ENCODE data around the gene FBRSL1.

The FBRSL1 gene

DNA sequence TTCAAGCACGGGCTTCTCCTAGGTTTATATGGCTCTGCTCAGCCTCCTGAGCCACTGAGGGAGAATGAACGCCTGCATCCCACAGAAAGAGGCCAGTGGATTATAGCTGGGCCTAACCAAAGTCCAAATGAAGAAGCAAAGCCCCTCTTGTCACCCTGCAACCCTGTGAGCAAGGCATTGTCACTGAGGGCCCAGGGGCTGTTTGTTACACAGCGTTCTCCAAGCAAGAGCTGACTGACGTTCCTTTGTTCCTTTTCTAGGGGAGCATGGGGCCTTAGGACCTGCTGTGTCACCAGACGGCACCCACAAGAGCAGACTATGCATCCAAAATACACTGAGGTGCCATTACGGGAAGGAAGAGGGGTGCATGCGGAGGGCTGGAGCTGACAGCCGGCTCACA is 4.3 kb upstream of the FBRSL1 start:
- DNase-seq: no peak

DNA sequence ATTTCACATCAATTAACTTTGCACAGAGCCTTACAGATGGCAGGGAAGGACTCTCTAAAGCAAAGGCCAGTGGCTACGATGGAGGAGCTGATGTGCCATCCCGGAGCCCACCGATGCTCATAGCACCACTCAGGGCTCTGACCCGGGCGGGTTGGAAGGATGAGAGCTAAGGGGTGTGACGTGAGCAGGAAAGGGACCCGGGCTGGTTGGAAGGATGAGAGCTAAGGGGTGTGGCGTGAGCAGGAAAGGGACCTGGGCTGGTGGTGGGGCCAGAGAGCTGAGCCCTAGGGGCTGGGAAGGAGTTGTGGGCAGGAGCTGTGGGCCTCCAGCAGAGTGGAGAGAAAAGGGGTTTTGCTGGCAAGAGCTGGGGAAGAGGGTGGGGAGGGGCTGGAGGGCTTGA is 3.8 kb upstream of the FBRSL1 start:
- DNase-seq: no peak

DNA sequence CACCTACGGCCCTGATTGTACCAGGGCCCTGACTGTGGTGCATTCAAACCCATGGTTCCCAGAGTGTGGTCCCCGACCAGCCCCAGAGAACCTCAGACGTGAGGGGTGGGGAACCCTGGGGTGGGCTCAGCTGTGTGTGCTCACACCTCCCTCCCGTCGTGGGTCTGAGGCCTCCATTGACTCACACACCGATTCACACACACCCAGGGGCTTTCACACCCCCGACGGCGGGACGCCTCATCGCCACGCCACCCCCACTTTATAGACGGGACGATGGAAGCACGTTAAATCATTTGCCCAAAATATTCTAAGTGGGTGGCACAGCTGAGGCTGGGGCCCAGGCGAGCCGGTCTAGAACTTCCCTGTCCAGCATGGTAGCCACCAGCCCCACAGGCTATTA is 3.4 kb upstream of the FBRSL1 start:
- DNase-seq: no peak

DNA sequence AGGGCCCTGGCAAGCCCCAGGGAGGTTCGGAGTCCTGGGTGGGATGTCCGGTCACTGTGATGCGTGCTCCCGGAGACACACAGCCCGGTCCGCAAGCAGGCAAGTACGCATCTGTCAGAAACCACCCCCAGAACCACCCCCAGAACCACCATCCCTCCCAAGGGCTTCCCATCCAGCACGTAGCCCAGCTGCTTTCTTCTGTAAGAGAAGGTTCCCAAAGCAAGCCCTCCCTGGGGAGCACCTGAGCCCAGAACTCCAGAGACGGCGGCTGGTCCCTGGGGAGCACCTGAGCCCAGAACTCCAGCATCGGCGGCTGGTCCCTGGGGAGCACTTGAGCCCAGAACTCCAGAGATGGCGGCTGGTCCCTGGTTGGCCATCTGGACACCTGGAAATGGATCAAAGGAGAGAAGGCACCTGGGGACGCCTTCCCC is 2.6 kb upstream of the FBRSL1 start:
- DNase-seq: no peak

DNA sequence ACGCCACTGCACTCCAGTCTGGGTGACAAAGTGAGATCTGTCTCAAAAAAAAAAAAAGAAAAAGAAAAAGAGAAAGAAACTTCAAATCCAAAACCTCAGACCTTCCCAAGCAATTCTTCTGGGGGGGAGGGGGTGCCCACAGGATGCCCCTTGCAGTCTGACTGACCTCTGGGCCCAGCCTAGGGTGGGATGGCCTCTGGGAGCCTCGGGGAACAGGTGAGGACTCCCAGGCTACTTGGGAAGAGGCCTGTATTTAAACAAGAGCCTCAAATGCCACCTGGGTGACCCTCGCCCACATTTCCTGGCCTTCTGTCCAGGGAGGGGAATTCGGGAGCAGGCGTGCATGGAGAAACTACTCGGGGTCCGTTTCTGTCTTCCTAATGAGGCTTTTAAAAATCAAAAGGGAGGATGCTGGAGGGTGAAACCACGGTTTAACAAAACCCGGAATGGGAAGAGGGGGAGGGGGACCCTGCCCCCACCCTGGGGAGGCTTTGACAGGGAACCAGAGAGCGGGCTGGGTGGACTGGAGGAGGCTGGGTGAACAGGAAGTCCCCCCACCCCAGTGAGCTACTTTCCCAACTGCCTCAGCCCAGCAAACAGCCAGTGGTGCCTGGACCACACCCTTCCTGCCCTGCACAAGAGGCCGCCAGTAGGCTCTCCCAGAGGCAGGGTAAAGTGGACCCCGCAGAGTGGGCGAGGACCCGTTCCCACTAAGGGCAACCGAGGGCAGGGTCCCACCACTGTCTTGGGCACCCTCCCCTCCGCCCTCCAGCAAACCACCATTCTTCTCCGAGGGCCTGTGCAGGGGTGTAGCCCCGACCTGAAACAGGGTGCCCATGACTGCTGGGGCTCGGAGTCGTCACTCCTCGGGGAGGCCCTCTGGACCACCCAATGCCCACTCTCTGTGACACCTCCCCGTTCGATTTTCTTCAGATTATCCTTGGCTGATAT is 1.5 kb upstream of the FBRSL1 start:
- DNase-seq: no peak

DNA sequence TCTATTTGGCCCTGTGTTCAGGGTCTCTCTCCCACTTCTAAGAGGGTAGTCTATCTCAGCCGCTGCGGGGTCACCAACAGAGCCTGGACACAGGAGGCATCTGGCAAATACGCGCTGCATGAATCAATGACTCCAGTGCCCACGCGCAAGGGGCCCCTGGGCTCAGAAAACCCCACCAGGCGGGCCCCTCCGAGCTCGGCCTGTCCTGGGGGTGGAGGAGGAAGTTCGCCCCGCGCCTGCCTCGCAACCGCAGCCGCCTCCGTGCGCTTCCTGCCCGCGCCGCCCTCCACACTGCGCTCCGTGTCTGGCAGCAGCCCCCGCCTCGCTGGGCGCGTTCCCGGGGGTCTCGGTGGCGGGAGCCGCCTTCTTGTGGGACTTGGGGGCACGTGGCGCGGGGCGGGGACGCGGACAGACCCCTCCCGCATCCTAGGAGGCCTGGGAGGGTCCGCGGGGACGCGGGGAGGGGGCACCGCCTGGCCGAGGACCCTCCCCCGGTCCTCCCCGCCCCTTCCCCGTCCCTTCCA is 811 bp upstream of the FBRSL1 start:
- DNase-seq: peak; percentile 69

DNA sequence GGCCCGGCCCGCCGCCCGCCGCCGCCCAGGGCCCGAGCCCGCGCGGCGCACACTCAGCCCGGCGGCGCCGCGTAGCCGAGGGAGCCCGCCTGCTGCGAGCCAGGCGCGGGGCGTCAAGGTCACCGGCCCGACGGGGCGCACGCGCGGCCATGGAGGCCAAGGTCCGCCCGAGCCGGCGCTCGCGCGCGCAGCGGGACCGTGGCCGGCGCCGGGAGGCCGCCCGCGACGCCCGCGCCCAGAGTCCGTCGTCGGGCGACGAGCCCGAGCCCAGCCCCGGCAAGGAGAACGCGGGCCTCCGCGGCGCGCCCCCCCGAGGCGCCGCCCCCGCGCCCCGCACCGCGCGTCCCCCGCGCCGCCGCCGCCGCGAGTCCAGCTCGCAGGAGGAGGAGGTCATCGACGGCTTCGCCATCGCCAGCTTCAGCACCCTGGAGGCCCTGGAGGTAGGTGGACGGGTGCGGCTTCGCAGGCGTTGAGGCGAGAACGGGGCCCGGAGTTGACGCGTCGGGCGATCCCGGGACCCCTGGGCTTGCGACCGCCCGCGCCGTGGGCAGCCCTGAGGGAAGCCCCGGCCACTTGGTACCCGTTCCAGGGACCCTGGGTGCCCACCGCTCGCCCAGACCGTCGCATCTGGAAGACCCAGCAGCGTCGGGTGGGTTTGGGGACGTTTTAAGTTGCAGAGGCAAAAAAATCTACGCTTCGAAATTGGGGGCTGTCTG is 629 bp downstream of the FBRSL1 start:
- no peak for DNase-seq

DNA sequence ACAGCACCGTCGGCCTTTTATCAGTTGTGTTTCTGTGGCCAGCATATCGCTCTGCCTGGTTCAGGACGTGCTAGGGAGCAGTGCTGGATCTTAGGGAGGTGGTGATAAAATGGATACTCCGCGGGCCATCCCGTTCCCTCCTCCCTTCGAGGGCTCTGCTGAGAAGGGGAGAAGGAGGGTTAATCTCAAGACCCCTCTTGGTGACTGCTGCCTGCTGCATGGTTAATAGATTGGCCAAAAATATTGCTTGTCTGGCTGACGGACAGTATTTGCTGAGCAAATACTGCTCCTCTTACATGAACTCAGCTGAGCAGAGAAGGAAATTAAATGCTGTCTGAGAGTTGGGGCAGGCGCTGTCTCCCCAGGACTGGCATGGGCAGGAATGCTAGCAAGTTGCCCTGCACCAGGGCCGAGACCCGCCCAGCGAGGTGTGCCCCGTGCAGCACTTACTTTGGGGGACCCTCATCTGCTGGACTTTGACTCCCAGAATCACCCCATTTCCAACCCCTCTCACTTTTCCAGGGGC is 1.2 kb downstream of the FBRSL1 start:
- no peak for DNase-seq

DNA sequence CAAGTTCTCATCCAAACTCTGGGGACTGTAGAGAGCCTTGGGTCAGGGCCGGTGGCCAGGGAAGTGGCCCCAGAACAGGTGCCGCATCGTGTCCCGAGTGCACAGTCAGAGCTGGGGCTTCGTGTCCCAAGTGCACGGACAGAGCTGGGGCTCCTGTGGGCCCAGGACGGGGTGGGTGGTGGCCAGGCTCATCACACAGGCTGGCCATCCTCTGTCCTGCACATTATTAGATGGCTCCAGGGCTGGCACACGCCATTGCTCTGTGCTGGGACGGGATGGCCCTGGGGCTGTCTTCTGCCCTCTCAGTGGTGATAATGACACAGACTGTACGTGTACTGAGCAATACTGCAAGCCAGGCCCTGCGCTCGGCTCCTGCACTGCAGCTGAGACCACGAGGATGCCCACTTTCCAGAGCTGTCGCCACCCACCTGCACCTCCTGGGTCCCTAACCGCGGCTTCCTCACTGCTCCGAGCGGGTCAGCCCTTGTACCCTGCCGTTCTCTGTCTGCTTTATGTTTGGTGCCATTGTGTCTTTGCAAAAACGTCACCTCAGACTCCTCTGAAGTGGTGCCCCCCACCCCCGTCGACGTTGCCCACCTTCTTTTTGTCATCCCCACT is 1.9 kb downstream of the FBRSL1 start:
- DNase-seq: no peak

DNA sequence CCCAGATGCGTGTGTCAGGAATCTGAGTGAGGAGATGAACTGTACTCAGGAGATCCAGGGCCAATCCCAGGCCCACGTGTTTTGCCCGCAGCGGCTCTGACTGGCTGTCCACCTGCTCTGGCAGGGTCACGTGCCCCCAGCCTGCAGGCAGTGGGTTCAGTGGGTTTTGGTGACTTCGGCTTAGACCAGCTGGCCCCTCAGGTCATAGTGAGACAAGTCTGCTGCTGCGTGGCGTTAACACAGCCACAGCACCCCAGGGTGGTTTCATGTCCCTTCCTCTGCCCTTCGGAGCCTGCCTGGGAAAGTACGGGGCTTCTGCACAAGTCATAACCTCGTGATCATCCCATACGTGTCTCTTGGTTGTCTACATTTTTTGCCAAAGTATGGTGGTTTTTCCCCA is 2.6 kb downstream of the FBRSL1 start:
- DNase-seq: no peak

DNA sequence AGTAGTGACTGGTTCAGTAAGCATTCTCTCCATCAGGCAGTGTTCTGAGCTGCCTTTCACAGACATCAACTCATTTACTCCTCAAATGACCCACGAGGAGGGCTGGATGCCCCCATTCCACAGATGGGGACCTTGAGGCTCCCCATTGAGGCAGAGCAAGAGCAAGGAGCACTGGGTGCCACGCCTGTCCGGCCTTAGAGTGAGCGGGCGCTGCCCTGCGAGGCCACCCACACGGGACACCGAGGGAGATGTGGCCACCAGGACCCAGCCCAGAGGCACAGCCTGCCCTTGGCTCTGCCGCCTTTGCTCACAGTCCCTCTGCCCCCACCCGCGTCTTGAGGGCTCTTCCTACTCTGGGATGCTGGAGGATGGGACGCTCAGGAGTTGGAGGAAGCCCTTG is 3.0 kb downstream of the FBRSL1 start:
- no peak for DNase-seq

DNA sequence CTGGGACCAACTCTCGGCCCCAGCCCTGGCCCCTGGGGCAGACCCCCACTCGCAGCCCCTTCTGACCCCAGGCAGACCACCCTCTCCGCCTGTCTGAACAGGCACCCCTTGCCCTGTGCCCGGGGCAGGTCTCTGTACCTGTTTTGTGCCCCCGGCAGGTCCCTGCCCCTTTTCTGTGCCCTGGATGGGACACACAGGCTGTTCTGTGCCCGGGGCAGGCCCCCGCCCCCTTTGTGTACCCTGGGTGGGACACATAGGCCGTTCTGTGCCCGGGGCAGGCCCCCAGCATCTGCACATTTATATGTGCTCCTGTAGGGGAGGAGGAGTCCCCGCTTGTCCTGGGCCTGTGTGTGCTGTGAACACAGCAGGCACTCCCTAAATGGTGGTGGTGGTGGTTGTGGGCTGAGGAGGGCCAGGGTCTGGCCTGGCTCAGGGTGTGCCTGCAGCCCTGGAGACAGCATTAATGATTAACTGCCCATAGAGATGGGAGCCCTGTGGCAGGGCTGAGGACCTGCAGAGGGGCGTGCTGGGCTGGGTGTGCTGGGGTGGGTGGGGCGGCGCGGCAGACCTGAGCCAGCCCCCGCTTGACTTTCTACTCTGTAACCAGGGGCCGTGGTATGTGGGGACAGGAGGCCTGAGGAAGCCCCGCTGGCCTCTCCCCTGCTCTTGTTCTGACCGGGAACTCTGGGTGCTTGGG is 3.7 kb downstream of the FBRSL1 start:
- DNase-seq: no peak

DNA sequence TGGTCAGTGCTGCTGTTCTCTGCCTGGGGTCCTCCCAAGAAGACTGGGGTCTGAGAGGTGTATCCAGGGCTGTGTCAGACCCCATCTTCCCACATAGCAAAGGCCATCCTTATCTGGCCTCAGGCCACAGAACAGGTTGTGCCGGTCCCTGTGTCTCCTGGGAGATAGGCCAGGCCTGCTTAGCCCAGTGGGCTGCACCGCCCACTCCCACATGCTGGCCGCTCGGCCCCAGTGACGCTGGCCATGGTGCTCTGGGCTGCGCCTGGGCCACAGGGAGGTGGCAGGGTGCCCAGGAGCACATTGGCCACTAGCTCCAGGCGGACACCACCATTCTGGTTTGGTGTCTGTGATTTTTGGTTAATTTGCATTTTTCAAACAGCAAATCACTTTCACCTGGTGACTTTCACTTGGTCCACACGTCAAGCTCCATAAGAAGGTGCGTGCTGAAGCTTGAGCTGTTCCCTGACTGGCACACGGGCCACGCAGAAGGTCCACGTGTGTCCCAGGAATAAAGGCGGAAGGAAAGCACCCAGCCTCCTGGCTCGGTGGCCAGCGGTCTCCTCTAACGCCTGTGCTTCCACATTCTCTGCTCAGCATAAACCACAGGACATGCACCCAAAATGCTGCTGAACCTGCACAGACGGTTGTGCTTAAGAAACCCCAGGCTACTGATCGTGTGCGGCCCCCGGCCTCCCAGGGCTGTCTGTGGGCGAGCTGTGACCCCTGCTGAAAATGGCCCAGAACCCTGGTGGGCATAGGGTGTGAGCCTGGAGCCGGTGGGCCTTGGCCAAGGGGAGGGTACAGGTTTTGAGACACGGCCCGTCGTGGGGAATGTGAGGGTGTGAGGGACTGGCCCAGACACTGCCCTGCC is 4.6 kb downstream of the FBRSL1 start:
- DNase-seq: no peak

DNA sequence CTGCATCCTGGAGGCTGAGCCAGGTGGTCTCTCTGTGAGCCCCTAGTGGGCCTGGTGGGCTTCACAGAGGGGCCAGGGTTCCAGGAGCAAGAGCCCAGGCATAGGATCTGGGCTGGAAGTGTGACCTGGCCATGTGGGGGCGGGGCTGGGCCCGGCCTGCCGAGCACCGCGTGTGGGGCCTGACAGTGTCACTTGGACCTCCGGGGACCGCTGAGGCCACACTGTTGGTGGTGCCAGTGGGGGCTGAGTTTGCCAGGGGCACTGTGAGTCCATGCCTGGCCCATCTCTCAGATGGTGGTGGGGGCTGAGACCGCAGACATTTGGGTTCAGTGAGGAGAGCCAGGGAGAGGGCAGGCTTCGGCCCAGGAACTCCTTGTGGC is 5.2 kb downstream of the FBRSL1 start:
- no peak for DNase-seq

DNA sequence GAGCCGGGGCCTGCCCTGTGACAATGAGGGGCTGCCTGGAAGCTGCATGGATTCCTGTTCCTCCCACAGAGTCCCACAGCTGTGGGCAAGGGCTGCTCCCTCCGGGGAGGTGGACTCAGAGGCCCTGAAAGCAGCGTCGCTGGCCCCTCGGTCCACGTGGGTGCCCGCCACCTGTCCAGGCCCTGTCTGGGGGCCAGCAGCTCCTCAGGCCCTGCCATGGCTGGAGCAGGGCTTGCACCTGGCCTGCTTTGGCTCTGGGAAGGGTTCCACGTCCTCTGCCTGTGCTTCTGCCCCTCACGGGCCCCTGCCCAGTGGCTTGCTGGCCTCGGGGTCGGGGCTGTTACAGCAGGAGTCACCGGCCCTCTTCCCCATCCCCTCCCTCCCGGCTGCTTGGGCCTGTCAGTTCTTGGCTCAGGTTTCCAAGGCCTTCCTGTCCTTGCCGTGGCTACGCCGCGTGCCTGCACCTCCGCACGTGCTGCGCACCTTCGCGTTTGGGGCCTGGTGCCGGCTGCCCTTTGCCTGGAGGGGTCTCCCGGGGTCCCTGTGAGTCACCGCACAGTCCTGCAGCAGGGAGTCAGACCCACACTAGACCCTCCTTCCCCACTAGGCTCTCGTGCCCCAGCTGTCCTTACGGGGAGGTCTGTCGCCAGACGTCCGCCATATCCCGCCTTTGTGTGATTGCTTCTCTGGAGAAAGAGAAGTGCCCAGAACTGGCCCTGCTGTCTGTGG is 5.8 kb downstream of the FBRSL1 start:
- DNase-seq: no peak

DNA sequence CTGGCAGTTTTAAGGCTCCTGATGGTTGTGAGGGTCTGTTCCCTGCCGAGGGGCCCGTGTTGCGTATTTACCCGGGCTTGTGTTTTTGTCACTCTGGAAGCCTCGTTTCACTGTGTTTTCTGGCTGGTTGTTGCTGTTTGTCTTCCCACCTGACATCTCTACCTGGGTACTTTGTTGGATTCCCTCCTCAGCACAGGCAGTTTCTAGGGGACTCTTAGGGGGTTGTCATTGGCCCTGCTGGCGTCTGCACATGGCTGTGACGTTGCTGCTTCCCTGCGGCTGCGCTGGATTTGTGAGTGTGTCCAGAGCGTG is 6.4 kb downstream of the FBRSL1 start:
- no peak for DNase-seq

DNA sequence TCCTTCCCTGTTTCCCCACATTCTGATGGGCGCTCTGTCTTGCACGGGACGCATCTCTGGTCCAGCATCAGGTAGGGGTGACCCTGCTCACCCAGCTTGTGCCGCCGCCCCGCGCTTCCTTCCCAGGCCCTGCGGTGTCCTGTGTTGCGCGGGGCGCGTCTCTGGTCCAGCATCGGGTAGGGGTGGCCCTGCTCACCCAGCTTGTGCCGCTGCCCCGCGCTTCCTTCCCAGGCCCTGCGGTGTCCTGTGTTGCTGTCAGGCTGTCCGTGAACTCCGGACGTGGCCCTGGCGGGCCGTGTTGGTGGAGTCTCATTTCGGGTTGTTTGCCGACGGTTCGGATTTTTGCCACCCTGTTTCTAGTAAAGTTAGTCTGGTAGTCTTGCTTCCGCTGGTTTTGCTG is 6.8 kb downstream of the FBRSL1 start:
- no peak for DNase-seq

DNA sequence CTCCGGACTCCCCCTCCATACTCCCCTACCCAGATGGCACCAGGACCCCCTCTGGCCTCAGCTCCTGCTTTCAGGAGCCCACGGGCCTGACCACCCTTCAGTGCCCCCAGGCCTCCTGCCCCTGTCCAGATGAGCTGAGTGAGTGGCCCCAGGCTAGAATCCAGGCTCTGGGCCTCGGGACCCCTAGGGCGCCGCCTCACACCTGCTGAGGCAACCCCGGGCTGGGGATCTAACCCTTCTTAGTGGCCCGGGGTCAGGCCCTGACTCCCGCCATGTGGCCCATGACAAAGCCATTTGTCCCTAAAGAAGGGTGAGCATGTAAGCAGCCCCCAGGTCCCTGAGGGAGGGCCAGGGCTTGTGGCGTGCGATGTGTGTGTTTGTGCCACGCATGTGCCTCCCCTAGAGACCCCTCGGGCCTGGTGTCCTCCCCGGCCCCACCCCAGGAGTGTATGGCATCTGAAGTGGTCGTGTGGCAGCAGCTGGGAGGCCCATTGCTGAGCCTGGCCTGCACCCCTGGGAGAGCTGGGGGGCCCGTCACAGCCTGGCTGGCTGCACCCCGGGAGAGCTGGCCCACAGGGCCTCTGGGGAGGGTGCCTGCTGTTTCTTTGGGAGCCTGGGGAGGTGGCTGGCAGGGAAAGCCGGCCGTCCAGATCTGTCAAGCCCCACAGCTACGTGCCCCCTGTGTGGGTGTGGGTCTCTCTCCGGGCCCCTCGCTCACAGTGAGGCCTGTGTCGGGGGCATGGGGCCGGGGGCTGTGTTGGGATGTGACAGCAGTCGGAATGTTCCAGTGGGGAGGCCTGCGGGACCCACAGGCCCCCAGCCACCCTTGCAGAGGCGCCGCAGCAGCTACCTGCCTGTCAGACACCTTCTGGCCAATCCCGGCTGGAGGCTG is 7.8 kb downstream of the FBRSL1 start:
- no peak for DNase-seq

DNA sequence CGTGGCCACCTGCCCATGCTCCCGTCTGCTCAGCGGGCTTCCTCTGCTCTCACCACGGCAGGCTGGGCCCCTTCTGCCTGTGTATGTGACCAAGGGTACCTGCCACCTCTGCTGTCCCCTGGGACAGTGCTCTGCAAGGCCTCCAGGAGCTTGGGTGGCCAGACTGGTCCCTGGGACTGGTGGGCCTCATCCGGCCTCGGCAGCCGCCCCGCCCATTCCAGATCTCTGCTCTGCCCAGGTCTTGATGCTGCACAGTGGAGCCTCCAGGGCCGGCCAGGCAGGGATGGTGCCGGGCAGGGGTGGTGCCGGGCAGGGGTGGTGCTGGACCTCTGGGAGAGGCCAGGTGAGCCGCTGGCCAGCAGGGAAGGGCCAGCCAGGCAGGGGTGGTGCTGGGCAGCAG is 9.0 kb downstream of the FBRSL1 start:
- DNase-seq: no peak

All from stimulated activated CD8-positive, alpha-beta memory T cell treated with anti-CD3 and anti-CD28 coated beads, Interleukin-4, amount 100 ng/mL, for 48 hours (primary cell).